GM21737 (cell line): ENCODE results near the gene NBR1.
A peak's percentile ranks its signal among the peaks of the same experiment; 100 is the strongest.
"Not testable (repeated sequence)": the region's sequence is repeated elsewhere in the genome, so short reads cannot be mapped to it uniquely, and the experiment has no call there.

Experiments used
- ATAC-seq: cut with Tn5 transposase; IDR thresholded peaks from one replicate; pipeline ENCODE4 v1.9.1; 2021; ENCODE audit warnings: mild to moderate bottlenecking, moderate library complexity; ENCODE audit not compliant: unreplicated experiment

Gene NBR1

DNA sequence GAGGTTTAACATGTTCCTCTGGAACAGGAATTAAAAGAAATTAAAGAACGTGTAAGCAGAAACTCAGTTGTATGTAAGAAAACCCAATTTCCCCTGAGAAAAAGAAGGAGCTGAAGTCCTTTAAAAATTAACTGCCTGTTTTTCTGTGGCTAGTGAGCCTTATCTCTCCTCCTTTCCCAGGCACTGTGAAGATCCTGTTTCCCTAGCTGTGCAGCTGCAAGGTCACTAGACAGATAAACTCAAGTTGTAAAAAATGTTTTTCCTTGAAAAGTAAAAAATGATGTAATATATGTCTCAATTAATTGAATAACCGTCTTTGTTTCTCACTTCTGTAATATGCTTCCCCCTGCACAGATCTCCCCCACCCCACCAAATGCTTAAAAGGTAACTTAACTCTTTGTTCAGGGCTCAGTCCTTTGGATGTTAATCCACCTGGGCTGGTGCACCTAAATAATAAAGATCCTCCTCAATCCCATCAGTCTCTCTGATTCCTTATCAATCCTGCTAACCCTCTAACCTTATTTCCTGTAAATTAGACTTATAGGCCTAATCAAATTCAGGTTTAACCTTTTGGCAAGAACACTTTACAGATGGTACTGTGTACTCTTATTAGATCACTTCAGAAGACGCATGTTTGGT, 17.7 kb upstream of the NBR1 start:
- not testable (repeated sequence) for ATAC-seq

DNA sequence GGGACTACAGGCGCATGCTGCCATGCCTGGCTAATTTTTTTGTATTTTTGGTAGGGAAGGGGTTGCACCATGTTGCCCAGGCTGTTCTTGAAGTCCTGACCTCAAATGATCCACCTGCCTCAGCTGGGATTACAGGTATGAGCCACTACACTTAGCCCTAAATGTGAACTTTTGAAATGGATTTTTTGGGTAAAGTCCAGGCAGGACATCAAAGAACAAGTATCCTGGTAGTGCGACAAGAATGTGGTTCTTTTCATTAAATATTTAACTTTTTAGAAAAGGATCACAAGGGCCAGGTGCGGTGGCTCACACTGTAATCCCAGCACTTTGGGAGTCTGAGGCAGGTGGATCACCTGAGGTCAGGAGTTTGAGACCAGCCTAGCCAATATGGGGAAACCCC, 15.3 kb upstream of the NBR1 start:
- no peak for ATAC-seq

DNA sequence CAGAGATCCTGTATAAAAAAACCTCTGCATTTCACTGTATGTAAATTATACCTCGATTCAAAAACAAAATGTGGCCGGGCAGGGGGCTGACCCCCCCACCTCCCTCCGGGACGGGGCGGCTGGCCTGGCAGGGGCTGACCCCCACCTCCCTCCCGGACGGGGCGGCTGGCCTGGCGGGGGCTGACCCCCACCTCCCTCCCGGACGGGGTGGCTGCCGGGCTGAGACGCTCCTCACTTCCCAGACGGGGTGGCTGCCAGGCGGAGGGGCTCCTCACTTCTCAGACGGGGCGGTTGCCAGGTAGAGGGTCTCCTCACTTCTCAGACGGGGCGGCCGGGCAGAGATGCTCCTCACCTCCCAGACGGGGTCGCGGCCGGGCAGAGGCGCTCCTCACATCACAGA, 11.8 kb upstream of the NBR1 start:
- ATAC-seq, result not testable (repeated sequence)

- not testable (repeated sequence) for ATAC-seq
Observed at GRCh38 chr17:43159957-43160356, 11.1 kb upstream of the NBR1 start.

- ATAC-seq, result not testable (repeated sequence)
Observed at GRCh38 chr17:43165971-43166370, 5.0 kb upstream of the NBR1 start.

- peak; percentile 16 for ATAC-seq
Observed at GRCh38 chr17:43169561-43170139, 1.4 kb upstream of the NBR1 start.

- ATAC-seq, result peak; percentile 67
Observed at GRCh38 chr17:43170140-43170765, 761 bp upstream of the NBR1 start.

DNA sequence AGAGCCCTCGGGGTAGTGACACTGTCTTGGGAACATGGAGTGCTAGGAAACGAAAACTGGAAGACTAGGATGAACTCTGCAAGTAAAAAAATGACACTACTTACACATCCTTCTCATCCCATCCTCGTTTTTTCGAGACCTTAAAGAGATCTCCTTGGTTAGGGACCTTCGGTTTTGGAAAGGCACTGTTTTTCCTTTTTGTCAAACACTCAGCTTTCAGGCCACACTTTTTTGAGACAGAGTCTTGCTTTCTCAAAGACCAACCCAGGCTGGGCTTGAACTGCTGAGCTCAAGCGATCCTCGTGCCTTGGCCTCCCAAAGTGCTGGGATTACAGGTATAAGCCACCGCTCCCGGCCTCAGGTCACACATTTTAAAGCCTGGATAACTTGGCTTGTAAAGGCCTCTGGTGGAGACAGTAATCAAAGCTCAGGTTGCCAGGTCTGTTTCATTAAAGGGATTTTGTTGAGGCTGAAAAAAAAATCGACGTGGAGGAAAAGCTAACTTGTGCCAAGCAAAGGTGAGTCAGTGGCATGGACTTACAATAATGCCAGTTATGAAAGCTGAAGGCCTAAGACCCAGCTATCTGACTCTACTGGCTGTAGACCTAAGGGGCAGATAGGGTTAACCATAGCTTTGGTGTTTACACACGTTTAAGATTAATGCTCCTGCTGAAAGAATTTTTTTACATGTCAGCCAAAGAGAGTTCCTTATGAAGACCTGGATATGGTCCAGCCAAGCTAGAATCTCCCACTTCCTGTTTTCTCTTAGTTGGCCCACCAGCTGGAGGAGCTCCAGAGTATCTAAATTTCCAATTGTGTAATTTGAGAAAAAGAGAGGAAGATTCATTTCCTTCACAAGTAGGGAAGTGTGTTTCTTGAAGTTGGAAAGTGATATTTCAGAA, 823 bp downstream of the NBR1 start:
- no peak for ATAC-seq

DNA sequence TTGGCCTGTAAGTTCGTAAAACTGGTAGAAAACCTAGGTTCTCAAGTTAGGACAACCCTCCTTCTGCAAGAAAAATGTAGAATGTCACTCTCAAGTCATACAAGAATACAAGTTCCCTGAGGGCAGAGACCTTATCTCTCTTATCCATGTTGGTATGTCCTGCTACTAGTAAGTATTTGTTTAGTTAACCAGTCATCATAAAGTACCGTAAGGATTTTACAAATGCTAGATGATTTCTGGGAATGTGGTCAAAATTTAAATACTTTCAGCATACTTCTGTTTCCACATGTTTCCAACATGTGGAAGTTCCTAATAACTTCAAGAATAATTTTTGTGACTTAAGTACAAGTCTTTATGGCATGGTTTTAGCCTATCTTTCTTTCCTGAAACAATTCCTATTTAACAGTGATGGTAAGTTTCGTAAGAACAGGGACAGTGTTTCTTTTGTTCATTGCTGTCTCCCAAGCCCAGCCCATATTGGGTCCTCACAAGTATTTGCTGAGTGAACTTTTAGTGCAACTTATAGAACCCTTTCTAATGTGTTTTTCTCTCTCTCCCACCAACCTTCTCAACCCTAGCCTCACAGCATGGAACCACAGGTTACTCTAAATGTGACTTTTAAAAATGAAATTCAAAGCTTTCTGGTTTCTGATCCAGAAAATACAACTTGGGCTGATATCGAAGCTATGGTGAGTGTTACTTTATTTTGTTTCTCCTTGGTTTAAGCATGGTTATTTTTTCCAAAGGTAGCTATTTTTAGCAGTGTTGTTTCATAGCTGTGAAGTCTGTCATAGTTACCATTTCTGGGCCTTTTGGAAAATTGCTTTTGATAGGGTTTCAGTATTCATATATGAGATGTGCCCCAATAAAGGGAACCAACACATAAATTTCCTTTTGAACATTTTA, 4.5 kb downstream of the NBR1 start:
- ATAC-seq, result no peak

GRCh38 chr17:43176119-43176570, 5.1 kb downstream of the NBR1 start:
- ATAC-seq, result no peak

DNA sequence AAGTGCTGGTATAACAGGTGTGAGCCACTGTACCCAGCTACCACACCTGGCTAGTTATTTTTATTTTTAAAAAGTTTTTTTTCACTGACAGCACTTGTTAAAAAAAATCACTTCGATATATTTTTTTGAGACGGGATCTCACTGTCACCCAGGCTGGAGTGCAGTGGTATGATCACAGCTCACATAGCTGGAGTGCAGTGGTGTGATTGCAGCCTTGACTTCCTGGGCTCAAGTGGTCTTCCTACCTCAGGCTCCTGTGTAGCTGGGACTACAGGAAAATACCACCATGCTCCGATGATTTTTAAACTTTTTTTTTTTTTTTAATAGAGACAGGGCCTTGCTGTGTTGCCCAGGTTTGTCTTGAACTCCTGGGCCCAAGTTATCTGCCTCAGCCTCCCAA, 12.9 kb downstream of the NBR1 start:
- ATAC-seq, result no peak

DNA sequence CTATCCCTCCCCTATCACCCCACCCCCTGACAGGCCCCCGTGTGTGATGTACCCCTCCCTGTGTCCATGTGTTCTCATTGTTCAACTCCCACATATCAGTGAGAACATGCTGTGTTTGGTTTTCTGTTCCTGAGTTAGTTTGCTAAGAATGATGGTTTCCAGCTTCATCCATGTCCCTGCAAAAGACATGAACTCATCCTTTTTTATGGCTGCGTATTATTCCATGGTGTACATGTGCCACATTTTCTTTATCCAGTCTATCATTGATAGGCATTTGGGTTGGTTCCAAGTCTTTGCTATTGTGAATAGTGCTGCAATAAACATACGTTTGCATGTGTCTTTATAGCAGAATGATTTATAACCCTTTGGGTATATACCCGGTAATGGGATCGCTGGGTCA, 15.6 kb downstream of the NBR1 start:
- ATAC-seq, result not testable (repeated sequence)

- ATAC-seq, result no peak
Observed at GRCh38 chr17:43193251-43193650, 22.2 kb downstream of the NBR1 start.

DNA sequence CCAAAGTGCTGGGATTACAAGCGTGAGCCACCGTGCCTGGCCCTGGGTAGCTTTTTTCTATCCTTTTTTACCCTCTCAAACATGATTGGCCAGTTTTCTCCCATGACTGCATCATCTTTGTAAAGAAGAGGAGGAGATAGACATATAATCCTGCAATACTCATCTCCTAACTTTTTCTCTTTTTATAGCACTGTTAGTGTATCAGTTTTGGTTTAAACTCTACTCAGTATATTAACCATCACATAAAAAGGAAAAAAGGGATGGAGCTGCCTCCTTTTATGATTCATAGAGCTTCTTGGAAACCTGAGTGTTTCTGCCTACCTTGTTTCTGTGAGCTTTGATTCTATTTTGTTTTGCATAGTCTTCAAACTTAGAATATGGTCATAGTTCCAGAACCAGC, 28.6 kb downstream of the NBR1 start:
- ATAC-seq, result no peak

GRCh38 chr17:43200127-43200526, 29.1 kb downstream of the NBR1 start:
- ATAC-seq, result no peak

DNA sequence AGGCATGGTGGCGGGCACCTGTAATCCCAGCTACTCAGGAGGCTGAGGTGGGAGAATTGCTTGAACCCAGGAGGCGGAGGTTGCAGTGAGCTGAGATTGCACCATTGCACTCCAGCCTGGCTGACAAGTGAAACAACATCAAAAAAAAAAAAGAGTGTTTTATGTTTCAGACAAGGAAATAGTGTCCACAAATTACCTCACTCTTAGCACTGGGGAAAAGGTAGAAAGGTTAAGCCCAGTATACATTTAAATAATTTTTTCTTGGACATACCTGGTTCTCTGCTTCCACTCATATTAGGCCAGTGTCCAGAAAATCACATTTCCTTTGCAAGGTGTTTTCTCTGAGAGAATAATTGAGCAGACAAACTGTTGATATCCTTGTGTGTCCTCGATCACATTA, 32.0 kb downstream of the NBR1 start:
- ATAC-seq, result not testable (repeated sequence)

DNA sequence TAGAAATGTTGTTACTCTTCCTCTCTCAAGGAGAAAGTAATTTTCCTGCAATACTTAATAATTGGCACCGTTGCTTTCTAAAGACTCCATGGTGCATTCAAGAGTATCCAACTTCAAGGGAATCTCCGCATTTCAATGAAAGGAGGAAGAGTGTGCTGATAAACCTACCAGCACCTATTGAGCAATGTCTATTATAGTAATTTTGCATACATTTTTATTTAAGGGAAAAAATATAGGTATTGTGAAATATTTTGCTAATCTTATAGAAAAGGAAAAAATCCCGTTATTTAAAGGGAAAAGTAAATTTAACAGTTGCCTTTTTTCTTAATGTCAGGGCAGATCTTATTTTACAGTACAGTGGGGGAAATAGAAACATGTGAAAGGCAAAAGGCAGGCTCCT, 39.6 kb downstream of the NBR1 start:
- ATAC-seq, result no peak

- ATAC-seq, result no peak
Observed at GRCh38 chr17:43211123-43211479, 40.1 kb downstream of the NBR1 start.

- ATAC-seq, result peak; percentile 74
Observed at GRCh38 chr17:43211480-43212402, 40.7 kb downstream of the NBR1 start, which contains the start of gene TMEM106A. Gene TMEM106A, plus strand, starts transcription at chr17:43211875. Its CDS starts 1,167 bp downstream, at chr17:43213042.
